Measurements from ENCODE around the gene WDR64. TPM values are rescaled to one million over a fixed set of nuclear protein-coding genes. Genes with fewer than 3 reads are reported as not detected.
"Not testable (repeated sequence)": the region's sequence is repeated elsewhere in the genome, so short reads cannot be mapped to it uniquely, and the experiment has no call there.

WDR64 gene
- total and polyA plus RNA-seq, 2 donors (not counting 3 experiments of a cell fraction or from before 2014, with no cell fraction given) = not detected

GRCh38 chr1:241802863-241803262 is 150.8 kb downstream of the WDR64 start:
- no peak overlapping the region for H3K9ac ChIP-seq (replicated peaks; ENCODE audit: extremely low read depth, insufficient read depth, low read length)
- no peak for FAIRE-seq
- no peaks in the 10 kb centered on the region for H3K36me3 ChIP-seq (ENCODE audit: control insufficient read depth in 2 of 2, extremely low read depth in 1 of 2, insufficient read depth in 2 of 2, low read length in 2 of 2)
- H3K79me2 ChIP-seq (ENCODE audit: control insufficient read depth, insufficient read depth, low read length) = no peaks in the 10 kb centered on the region
- no peaks in the 10 kb centered on the region for H3K9me3 ChIP-seq (replicated peaks; ENCODE audit: control insufficient read depth, insufficient read depth, low read length)
- BruUV-seq (replicated peaks) = no TSS peak
- TF ChIP-seq CTCF (IDR thresholded peaks at IDR 0.05; ENCODE audit: extremely low read depth in 1 of 2, insufficient read depth in 1 of 2, low read depth in 1 of 2, low read length in 2 of 2) (no peak), FOS (IDR thresholded peaks at IDR 0.05; ENCODE audit: borderline replicate concordance, insufficient read depth, low read length) (no peak), MYC (IDR thresholded peaks at IDR 0.05; ENCODE audit: low read depth, low read length) (no peak), POLR2A (IDR thresholded peaks at IDR 0.05; ENCODE audit: low read depth, low read length) (no peak)
- no peak overlapping the region for H2AFZ ChIP-seq (ENCODE audit: low read depth, low read length)
- dilution Hi-C loops (cut with MboI; ENCODE audit: extremely low pct_ligation_motif_present, low sequenced_read_pairs) = no loop called here
- intact Hi-C loops (cut with micrococcal nuclease) = no loop called here
- H3K4me1 ChIP-seq (ENCODE audit: control insufficient read depth, extremely low read depth, insufficient read depth, low read length) = no peaks in the 10 kb centered on the region
- POLR2A ChIA-PET = no interaction called here
- H3K27ac ChIP-seq (ENCODE audit: insufficient read depth, low read depth, low read length) = no peak overlapping the region
- no peaks in the 10 kb centered on the region for H4K20me1 ChIP-seq (replicated peaks; ENCODE audit: control insufficient read depth, extremely low read depth, insufficient read depth, low read length)
- no peaks in the 10 kb centered on the region for H3K27me3 ChIP-seq (ENCODE audit: control insufficient read depth in 2 of 2, insufficient read depth in 2 of 2, low read length in 2 of 2)
- H3K4me3 ChIP-seq (replicated peaks in 1 of 3; ENCODE audit: insufficient read depth in 1 of 3, low read depth in 1 of 3, low read length in 3 of 3) = no peak overlapping the region
- no peak for DNase-seq (ENCODE audit: low read depth, low spot score)
- no peaks in the 10 kb centered on the region for H3K9me1 ChIP-seq (replicated peaks; ENCODE audit: control insufficient read depth, extremely low read depth, insufficient read depth, low read length)
- H3K4me2 ChIP-seq (ENCODE audit: insufficient read depth, low read length) = no peak overlapping the region
- CTCF ChIA-PET = no interaction called here

GRCh38 chr1:241804706-241805105 is 152.6 kb downstream of the WDR64 start:
- BruUV-seq (replicated peaks); CTCF ChIA-PET; H3K9me1 ChIP-seq (replicated peaks; ENCODE audit: control insufficient read depth, extremely low read depth, insufficient read depth, low read length); H4K20me1 ChIP-seq (replicated peaks; ENCODE audit: control insufficient read depth, extremely low read depth, insufficient read depth, low read length); H3K9ac ChIP-seq (replicated peaks; ENCODE audit: extremely low read depth, insufficient read depth, low read length); H3K27ac ChIP-seq (ENCODE audit: insufficient read depth, low read depth, low read length); H3K79me2 ChIP-seq (ENCODE audit: control insufficient read depth, insufficient read depth, low read length); POLR2A ChIA-PET; H2AFZ ChIP-seq (ENCODE audit: low read depth, low read length); H3K36me3 ChIP-seq (ENCODE audit: control insufficient read depth in 2 of 2, extremely low read depth in 1 of 2, insufficient read depth in 2 of 2, low read length in 2 of 2); H3K4me2 ChIP-seq (ENCODE audit: insufficient read depth, low read length); FAIRE-seq; DNase-seq (ENCODE audit: low read depth, low spot score); H3K4me1 ChIP-seq (ENCODE audit: control insufficient read depth, extremely low read depth, insufficient read depth, low read length); H3K4me3 ChIP-seq (replicated peaks in 1 of 3; ENCODE audit: insufficient read depth in 1 of 3, low read depth in 1 of 3, low read length in 3 of 3); H3K27me3 ChIP-seq (ENCODE audit: control insufficient read depth in 2 of 2, insufficient read depth in 2 of 2, low read length in 2 of 2); intact Hi-C loops (cut with micrococcal nuclease); dilution Hi-C loops (cut with MboI; ENCODE audit: extremely low pct_ligation_motif_present, low sequenced_read_pairs); H3K9me3 ChIP-seq (replicated peaks; ENCODE audit: control insufficient read depth, insufficient read depth, low read length): not testable (repeated sequence)

All from endothelial cell of umbilical vein (primary cell).